ENCODE data around the gene CDC25A. TPM values are rescaled to one million over a fixed set of nuclear protein-coding genes. Genes with fewer than 3 reads are reported as not detected.

Gene CDC25A
- total and polyA plus RNA-seq, 2 of the 13 experiments (the other 11 are each of a cell fraction or from before 2014, with no cell fraction given), result 7.9 to 45.4 TPM

DNA sequence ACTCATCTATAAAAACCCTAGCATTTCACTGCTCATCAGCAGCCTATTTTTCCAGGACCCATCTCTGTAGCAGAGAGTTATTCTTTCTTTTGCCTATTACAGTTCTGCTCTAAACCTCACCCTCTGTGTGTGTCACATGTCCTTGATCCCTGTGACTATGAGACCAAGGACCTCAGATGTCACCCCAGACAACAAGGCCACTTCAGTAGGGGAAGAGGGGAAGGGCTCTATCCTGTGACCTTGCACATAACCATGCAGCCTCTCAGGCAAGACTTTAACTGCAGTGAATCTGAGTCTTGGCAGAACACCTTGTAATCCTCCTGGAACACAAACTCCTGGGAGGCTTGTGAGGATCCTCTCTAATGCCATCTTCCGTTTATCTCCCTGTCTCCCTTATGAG, 48.3 kb upstream of the CDC25A start (continued):
- TF ChIP-seq RXRA (CRISPR knock-in tag; IDR thresholded peaks at IDR 0.05) (peak; percentile 14; the same call in 1 of the 2 replicates), MEIS1 (CRISPR knock-in tag; IDR thresholded peaks at IDR 0.05; ENCODE audit: borderline replicate concordance) (peak; percentile 54; the same call in 1 of the 2 replicates), ZNF709 (CRISPR knock-in tag; IDR thresholded peaks at IDR 0.05) (no peak), SP140L (CRISPR knock-in tag; IDR thresholded peaks at IDR 0.05; ENCODE audit: borderline replicate concordance) (no peak), ZSCAN25 (CRISPR knock-in tag; IDR thresholded peaks at IDR 0.05) (peak; percentile 62; the same call in 1 of the 2 replicates), HMG20A (CRISPR knock-in tag; IDR thresholded peaks at IDR 0.05; ENCODE audit: borderline replicate concordance) (peak; percentile 60; the same call in 1 of the 2 replicates), ZNF331 (CRISPR knock-in tag; IDR thresholded peaks at IDR 0.05) (no peak), HNF4A (CRISPR knock-in tag; IDR thresholded peaks at IDR 0.05) (peak; percentile 90), FOXA3 (CRISPR knock-in tag; IDR thresholded peaks at IDR 0.05) (peak; percentile 53), EHMT2 (IDR thresholded peaks at IDR 0.05; ENCODE audit: borderline replicate concordance, low read depth, low read length) (no peak), ZNF230 (CRISPR knock-in tag; IDR thresholded peaks at IDR 0.05) (no peak), FOXK2 (IDR thresholded peaks at IDR 0.05) (no peak), MED1 (CRISPR knock-in tag; IDR thresholded peaks at IDR 0.05) (0 out of 2 replicates have a peak, but pooled peaks have one; percentile 36), ETV5 (CRISPR knock-in tag; IDR thresholded peaks at IDR 0.05; ENCODE audit: borderline replicate concordance) (0 out of 2 replicates have a peak, but pooled peaks have one; percentile 24), SOX13 (IDR thresholded peaks at IDR 0.05) (no peak), SOX13 (CRISPR knock-in tag; conservative IDR thresholded peaks at IDR 0.05 in 1 of 2, IDR thresholded peaks at IDR 0.05 in 1 of 2) (peak in 1 of 2 experiments; percentile 53; a peak in 2 of 4 replicates), FOXA1 (IDR thresholded peaks at IDR 0.05) (no peak), FOXA1 (CRISPR knock-in tag; IDR thresholded peaks at IDR 0.05) (no peak), IKZF5 (CRISPR knock-in tag; IDR thresholded peaks at IDR 0.05) (0 out of 2 replicates have a peak, but pooled peaks have one; percentile 24), FOXP4 (CRISPR knock-in tag; IDR thresholded peaks at IDR 0.05) (peak; percentile 34; the same call in 1 of the 2 replicates), ZNF766 (CRISPR knock-in tag; IDR thresholded peaks at IDR 0.05; ENCODE audit: borderline replicate concordance) (0 out of 2 replicates have a peak, but pooled peaks have one; percentile 38), ZNF790 (CRISPR knock-in tag; IDR thresholded peaks at IDR 0.05; ENCODE audit: borderline replicate concordance) (no peak), BRCA1 (CRISPR knock-in tag; IDR thresholded peaks at IDR 0.05) (0 out of 2 replicates have a peak, but pooled peaks have one; percentile 33), THAP11 (CRISPR knock-in tag; IDR thresholded peaks at IDR 0.05) (peak; percentile 64; the same call in 1 of the 2 replicates)
- TF ChIP-seq, protein P1, sequence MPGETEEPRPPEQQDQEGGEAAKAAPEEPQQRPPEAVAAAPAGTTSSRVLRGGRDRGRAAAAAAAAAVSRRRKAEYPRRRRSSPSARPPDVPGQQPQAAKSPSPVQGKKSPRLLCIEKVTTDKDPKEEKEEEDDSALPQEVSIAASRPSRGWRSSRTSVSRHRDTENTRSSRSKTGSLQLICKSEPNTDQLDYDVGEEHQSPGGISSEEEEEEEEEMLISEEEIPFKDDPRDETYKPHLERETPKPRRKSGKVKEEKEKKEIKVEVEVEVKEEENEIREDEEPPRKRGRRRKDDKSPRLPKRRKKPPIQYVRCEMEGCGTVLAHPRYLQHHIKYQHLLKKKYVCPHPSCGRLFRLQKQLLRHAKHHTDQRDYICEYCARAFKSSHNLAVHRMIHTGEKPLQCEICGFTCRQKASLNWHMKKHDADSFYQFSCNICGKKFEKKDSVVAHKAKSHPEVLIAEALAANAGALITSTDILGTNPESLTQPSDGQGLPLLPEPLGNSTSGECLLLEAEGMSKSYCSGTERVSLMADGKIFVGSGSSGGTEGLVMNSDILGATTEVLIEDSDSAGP (CRISPR knock-in tag; IDR thresholded peaks at IDR 0.05; ENCODE audit: borderline replicate concordance), result no peak
- TF ChIP-seq, protein P2, sequence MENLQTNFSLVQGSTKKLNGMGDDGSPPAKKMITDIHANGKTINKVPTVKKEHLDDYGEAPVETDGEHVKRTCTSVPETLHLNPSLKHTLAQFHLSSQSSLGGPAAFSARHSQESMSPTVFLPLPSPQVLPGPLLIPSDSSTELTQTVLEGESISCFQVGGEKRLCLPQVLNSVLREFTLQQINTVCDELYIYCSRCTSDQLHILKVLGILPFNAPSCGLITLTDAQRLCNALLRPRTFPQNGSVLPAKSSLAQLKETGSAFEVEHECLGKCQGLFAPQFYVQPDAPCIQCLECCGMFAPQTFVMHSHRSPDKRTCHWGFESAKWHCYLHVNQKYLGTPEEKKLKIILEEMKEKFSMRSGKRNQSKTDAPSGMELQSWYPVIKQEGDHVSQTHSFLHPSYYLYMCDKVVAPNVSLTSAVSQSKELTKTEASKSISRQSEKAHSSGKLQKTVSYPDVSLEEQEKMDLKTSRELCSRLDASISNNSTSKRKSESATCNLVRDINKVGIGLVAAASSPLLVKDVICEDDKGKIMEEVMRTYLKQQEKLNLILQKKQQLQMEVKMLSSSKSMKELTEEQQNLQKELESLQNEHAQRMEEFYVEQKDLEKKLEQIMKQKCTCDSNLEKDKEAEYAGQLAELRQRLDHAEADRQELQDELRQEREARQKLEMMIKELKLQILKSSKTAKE (CRISPR knock-in tag; IDR thresholded peaks at IDR 0.05; ENCODE audit: borderline replicate concordance), result 0 out of 2 replicates have a peak, but pooled peaks have one; percentile 49
